NCI-H748 (cell line): Measurements from ENCODE around the gene PERCC1.

ENCODE experiments used
- DNase-seq: peaks from one replicate; lab custom pipeline; 2025; ENCODE audit not compliant: unreplicated experiment; lab: John Stamatoyannopoulos, UW

Gene PERCC1

GRCh38 chr16:1408171-1408837 is 22.6 kb upstream of the PERCC1 start:
- peak; percentile 79 for DNase-seq

GRCh38 chr16:1412847-1413246 is 18.0 kb upstream of the PERCC1 start:
- no peak for DNase-seq

DNA sequence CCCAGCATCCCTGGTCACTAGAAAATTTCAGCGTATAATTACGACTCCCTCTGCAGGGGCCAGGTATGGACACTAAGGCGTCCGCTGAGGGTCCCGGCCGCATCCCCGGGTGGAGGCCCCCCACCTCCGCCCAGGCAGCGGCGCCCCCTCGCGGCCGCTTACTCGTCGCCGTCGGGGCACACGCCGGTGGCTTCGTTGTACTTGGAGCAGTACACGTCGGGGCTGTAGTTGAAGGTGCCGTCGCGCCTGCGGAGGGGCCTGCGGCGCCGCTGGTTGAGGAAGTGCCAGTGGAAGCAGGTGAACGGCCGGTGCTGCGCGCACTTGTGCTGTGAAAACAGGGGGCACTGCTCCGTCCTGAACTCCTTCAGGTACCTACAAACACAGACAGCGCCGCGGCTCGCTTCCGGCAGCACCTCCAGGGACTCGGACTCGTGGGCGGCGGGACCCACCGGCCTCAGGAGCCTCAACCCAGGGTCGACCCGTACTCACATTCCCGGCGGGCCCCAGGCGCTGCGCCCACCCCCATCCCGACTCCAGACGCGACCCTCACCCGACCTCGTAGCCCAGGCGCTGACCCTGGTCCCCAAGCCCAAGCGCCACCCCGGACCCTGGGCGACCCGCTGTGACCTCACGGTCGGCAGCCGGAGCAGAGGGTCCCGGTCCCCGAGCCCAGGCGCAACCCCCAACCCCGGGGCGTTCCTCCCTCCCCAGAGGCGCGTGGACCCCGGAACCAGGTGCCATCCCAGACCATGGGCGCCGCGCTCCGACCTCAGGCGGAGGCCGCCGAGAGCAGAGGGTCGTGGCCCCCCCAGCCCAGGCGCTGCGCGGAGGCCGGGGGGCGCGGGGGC is 17.0 kb upstream of the PERCC1 start:
- DNase-seq = peak; percentile 62

- DNase-seq = peak; percentile 54
Observed at GRCh38 chr16:1414532-1415260, 16.2 kb upstream of the PERCC1 start, which contains the start of gene UNKL. Gene UNKL (minus strand): TSS chr16:1414704. CDS start chr16:1414691, 13 bp downstream.

DNA sequence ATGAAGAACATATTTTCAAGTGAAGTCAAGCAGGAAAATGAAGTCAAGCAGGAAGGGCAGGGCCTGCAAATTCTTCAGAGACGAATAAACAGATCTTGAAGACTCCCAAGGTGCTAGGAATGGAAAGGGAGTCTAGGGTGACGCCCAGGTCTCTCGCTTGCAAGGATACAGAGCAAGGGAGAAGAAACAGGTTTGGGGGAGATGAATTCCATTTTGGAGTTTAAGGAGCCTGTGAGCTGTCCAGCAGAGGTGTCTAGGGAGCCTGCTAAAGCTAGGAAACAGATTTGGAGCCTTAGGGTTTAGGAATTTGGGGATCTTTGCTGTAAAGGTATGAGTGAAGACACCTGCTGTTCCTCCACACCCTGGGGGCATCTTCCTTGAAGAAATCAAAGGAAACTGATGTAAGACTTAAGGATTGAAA is 14.3 kb upstream of the PERCC1 start:
- no peak for DNase-seq

DNA sequence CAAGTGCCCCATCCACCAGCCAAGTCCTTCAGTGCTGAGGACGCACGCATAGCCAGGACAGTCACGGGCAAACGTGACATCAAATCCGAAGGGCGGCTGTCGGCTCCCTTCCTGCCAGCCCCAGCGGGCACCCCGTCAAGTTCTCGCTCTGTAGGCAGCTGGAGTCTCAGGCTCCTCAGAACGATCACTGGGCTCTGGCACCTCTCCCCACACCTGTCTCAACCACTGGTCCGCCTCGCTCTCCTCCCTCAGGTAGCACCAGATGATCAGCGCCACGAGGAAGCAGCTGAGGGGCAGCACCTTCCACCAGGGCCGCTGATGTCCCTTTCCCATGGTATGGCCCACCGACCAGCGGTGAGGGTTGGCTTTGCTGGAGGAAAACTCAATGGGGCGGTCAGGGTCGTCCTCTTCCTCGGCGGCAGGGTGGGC is 10.8 kb upstream of the PERCC1 start:
- DNase-seq = peak; percentile 25

DNA sequence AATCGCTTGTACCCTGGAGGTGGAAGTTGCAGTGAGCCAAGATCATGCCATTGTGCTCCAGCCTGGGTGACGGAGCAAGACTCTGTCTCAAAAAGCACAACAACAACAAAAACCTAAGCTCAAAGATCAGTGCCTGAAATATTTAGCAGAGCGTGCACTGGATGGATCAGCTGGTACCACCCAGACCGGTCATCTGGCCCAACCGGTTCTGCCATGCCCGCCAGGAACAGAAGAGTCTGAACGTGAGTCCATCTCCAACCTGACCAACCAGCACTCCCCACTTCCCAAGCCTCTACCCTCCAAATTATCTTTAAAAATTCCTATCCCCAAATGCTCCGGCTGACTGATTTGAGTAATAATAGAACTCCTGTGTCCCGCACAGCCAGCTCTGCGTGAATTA is 8.8 kb upstream of the PERCC1 start:
- DNase-seq = no peak

DNA sequence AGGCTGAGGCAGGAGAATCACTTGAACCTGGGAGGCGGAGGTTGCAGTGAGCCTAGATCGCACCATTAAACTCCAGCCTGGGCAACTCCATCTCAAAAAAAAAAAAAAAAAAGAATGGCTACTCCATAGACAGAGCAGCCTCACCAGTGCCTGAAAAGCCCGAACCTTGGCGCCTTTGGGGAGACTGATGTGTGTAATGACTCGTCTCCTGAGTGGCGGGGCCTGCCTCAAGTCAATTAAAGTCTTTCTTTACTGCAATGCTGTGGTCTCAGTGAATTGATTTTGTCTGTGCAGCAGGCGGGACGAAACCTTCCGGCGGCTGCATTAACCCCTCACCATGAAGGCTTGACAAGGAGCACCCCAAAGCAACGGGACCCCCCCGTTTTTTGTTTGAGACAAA is 6.8 kb upstream of the PERCC1 start:
- no peak for DNase-seq

DNA sequence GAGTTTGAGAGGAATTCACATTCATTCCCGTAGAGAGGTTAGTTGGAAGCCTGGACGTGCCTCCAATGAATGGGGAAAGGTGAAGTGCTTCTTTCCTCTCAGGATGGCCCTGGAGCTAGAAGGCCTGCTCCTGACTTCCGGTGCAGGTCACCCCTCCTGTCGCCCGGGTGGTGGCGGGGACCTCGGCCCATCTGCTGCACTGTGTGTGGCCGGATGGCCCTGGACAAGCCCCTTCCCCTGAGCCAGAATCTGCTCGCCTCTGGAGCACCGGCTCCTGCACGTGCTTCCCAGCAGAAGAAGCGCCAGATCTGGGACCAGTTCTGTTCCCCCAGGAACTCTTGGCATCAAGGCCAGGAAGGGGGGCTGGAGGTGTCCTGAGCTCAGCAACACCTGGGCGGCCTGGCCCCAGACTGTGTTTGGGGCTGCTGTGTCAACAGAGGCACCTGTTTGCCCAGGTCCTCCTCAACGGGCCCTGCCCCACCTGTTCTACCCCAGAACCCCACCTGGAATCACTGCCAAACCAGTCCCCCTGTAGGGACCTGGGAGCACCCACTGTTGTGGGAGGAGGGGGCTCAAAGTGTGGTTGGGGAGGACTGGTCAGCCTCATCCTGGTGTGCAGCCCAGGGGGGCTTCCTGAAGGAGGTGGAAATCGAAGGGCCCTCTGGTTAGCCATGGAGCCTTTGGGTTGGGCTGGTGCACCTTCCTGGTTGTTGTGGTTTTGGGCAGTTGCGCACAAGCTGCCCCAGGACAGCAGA is 5.1 kb upstream of the PERCC1 start:
- DNase-seq = no peak

DNA sequence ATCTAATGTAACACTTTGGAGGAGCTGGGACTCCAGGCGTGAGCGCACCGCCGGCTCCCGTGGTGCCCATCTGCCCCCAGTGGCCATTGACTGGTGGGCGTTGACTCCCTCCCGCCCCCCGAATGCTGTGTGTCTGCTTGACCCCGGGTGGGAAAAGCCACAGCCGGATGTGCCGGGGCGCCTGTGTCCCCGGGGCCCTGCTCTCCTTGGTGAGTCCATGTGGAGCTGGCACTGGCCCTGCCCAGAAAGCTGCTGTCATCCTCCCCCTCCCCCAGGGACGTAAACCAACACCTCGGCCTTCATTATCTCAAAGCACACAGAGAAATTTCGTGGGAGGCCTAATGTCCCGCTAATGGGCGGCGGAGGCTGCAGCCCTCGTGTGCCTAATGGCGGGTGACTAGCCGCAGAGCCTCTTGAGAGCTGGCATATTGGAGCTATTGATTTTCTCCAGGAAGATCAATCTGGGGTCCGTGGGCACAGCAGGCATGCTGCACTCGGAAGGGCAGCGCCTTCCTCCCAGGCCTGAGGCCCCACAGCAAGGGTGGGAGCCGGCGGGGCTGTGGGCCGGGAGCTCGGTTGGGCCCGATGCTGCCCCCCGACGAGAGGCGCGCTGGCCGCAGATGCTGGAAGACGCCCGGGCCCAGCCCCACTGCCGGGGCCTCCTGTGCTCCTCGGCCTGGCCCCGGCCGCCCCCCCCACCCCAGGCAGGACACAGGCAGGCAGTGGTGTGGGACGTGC is 4.0 kb upstream of the PERCC1 start:
- DNase-seq = peak; percentile 25

DNA sequence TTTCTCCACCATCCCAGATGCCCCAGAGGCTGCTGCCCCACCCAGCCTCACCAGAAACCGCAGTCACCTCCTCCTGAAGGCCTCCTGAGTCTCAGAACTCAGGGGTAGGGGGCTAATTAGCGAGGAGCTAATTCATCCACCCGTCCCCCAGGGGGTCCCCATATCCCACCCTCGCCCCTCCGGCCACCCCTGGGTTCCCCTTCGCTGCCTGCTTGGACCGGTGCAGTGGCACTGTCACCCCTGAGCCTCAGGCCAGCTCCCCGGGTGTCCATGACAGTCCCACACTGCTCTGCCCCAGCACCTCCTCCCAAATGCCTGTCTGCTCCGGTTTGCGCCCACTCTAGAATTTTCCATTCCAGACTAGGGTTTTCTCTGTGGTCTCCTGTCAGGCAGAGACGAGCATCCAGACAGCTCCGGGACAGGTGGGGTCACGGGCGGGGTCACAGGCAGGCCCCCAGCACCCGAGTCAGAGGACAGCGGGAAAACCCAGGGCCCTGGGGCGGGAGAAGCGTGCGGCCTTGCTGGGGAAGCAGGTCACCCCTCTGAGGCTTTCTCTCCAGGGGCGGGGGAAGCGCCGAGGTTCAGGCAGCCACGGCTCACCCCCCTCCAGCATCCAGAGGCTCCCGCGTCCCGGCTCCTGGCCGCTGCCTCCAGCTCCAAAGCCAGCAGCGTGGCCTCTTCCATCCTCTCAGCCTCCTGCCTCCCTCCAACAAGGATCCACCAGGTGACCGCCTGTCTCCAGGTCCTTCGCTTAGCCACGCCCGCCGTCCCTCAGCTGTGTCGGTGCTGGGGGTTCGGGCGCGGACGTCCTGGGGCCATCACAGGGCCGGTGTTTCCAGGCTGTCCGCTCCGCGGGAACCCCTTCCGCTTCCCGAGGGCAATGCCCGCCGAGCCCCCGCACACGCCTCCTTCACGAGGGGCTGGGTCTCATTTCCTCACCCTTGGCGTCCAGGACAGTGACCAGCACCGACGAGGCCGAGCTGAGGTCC is 3.1 kb upstream of the PERCC1 start:
- DNase-seq = no peak

DNA sequence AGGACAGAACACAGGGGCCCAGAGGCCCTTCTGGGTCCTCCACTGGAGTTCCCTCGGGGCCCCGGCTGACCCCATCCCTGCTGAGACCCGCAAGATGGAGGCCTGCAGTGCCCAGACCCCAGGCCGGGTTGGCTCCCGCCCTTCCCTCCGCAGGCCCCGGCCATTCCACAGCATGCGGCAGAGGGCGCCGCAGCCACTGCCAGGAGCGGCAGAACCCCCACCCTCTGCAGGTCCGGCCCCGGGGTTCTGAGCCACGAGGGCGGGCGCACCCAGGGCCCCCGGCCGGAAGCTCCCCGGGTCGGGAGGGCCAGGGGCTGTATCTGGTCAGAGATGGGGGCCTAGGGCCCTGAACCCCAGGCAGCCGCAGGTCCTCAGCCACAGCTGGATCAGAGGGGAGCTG is 2.4 kb upstream of the PERCC1 start:
- DNase-seq = no peak

DNA sequence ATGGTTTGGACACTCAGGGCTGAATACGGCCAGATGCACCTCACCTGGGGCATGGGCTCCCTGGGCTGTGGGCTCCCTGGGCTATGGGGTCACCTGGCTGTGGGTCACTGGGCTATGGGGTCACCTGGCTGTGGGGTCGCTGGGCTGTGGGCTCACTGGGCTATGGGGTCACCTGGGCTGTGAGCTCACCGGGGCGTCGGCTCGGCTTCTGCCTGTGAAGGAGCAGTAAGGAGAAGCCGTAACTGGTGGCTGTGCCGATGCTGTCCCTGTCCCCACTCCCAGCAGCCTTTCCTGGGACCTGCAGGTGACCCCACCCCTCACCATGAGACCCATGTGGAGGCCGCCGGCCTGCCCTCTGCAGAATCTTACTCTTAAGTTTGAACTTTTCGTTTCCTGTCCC is 1.9 kb upstream of the PERCC1 start:
- DNase-seq = no peak

DNA sequence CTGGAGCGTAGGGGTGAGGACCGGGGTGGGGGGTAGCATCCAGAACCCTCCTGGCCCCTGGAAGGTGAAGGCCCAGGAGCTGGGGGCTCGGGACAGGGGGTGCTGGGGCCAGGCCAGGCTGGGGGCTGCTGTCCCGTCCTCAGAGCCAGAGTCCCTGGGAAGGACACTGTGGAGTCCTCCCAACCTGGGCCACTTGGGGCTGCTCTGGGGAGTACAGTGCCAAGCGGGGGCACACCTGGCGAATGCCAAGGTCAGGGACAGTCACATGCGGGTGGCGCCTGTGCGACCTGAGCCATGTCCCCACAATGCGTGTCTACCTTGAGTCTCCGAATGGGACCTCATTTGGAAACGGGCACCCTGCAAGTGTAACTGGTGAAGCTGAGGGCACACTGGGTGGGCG is 1.2 kb upstream of the PERCC1 start:
- DNase-seq = no peak

DNA sequence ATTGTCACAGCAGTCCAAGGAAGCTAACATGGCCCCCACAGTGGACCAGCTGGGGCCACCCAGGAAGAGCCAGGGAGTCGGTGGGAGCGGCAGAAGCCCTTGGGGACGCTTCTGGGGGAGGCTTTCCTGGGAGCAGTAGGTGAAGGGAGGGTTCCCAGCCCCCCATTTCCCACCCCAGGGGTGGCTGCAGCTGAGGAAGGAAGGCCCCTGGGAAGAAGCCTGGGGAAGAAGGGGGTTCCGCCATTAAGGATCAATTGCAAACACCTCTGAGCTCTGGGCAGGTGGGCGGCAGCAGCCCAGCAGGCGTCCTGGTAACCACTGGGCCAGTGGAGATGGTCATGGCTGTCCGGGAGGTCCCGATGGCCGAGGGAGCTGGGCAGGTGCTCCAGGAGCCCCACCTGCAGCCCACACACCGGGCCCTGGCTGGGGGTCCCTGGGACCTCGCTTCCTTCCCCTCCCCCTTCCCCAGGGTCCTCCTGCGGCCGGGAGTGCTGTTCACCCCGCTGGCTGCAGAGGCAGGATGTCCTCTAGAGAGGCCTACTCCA is 592 bp upstream of the PERCC1 start:
- no peak for DNase-seq

DNA sequence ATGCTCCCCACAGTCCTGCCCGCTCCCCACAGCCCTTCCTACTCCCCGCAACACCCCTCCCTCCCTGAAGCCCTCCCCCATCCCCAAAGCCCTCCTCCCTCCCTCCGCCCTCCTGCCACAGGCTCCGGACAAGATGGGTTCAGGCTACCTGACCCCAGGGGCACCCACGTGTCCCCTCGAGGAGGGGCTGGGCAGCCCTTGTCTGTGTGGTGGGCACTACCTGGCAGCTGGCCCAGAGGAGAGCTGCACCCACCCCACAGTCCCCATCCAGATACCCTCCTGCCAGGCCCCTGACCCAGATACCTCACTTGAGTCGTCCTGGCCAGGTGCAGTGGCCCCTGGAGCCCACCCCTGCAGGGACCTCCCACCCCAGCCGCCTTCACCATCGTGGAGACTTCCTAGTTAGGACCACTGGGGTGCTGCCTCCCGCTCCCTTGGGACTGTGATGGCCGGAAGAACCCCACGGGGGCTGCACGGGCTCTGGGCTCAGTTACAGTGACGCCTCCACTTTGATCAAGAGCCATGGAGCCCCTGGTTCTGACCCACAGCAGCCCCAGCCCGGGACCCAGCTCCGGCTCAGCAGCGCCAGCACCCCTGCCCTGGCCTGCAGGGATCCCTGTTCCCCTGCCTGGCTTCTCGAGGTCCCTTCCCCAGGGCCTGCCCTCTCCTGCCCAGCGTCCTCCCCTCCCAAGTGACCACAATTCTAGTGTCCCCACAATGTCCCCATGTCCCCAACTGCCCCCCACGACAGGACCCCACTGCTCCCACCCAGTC is 806 bp downstream of the PERCC1 start:
- no peak for DNase-seq

DNA sequence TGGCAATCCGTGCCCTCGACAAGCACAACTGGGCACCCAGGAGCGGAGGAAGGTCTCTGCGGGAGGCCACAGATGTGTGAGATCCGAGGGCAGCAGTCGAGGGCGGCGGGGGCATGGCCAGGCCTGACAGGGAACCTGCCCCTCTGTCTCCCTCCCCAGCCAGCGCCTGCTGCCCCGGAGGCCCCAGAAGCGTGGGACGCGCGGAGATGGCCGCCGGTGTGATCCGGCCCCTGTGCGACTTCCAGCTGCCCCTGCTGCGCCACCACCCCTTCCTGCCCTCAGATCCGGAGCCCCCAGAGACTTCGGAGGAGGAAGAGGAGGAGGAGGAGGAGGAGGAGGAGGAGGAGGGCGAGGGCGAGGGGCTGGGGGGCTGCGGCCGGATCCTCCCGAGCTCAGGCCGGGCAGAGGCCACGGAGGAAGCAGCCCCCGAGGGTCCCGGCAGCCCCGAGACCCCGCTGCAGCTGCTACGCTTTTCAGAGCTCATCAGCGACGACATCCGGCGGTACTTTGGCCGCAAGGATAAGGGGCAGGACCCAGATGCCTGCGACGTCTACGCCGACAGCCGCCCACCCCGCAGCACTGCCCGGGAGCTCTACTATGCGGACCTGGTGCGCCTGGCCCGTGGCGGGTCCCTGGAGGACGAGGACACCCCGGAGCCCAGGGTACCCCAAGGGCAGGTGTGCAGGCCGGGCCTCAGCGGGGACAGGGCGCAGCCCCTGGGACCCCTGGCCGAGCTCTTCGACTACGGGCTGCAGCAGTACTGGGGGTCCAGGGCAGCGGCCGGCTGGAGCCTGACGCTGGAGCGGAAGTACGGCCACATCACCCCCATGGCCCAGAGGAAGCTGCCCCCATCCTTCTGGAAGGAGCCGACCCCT is 1.7 kb downstream of the PERCC1 start:
- no peak for DNase-seq
